IPS DF 4.7 (cell line): Measurements from ENCODE around the gene RENBP.

Experiments
- DNase-seq: peaks from one replicate; pipeline ENCODE4 v3.0.0-alpha.2; 2013; ENCODE audit warnings: low spot score; ENCODE audit errors: extremely low read depth

Gene RENBP

GRCh38 chrX:153934148-153934761, 10.2 kb downstream of the RENBP start:
- no peak for DNase-seq

- no peak for DNase-seq
These were observed 10.7 kb downstream of the RENBP start for GRCh38 chrX:153933748-153934147.

- no peak for DNase-seq
These were observed 12.1 kb downstream of the RENBP start for GRCh38 chrX:153932220-153932915.

GRCh38 chrX:153931748-153932147, 12.7 kb downstream of the RENBP start:
- no peak for DNase-seq

- no peak for DNase-seq
These were observed 13.3 kb downstream of the RENBP start for GRCh38 chrX:153931151-153931550.

- DNase-seq, result no peak
These were observed 14.2 kb downstream of the RENBP start for GRCh38 chrX:153930011-153930910.

- no peak for DNase-seq
These were observed 14.9 kb downstream of the RENBP start for GRCh38 chrX:153929576-153929975.

GRCh38 chrX:153928846-153929245, 15.6 kb downstream of the RENBP start:
- no peak for DNase-seq

GRCh38 chrX:153927922-153928760, 16.3 kb downstream of the RENBP start:
- DNase-seq, result no peak

- DNase-seq, result no peak
These were observed 16.8 kb downstream of the RENBP start for GRCh38 chrX:153927672-153927921.

- no peak for DNase-seq
These were observed 17.4 kb downstream of the RENBP start for GRCh38 chrX:153926858-153927671.

GRCh38 chrX:153926552-153926857, 17.9 kb downstream of the RENBP start:
- DNase-seq, result no peak

- DNase-seq, result no peak
These were observed 18.5 kb downstream of the RENBP start, which contains the start of gene ARHGAP4 for GRCh38 chrX:153925739-153926551. Gene ARHGAP4, minus strand, starts transcription at chrX:153926264. Its CDS starts 62 bp downstream, at chrX:153926202.

- no peak for DNase-seq
These were observed 19.1 kb downstream of the RENBP start for GRCh38 chrX:153925387-153925738.

GRCh38 chrX:153924149-153924861, 20.1 kb downstream of the RENBP start:
- no peak for DNase-seq

- DNase-seq, result no peak
These were observed 21.2 kb downstream of the RENBP start for GRCh38 chrX:153922932-153923857.

- no peak for DNase-seq
These were observed 22.7 kb downstream of the RENBP start for GRCh38 chrX:153921511-153922446.
